Measurements from ENCODE around the gene SH3PXD2A. TPM values are rescaled to one million over a fixed set of nuclear protein-coding genes. Genes with fewer than 3 reads are reported as not detected.

SH3PXD2A gene
- total RNA-seq, 3 donors from 2014 or later = 14.3 to 30.5 (median 14.7) TPM

DNA sequence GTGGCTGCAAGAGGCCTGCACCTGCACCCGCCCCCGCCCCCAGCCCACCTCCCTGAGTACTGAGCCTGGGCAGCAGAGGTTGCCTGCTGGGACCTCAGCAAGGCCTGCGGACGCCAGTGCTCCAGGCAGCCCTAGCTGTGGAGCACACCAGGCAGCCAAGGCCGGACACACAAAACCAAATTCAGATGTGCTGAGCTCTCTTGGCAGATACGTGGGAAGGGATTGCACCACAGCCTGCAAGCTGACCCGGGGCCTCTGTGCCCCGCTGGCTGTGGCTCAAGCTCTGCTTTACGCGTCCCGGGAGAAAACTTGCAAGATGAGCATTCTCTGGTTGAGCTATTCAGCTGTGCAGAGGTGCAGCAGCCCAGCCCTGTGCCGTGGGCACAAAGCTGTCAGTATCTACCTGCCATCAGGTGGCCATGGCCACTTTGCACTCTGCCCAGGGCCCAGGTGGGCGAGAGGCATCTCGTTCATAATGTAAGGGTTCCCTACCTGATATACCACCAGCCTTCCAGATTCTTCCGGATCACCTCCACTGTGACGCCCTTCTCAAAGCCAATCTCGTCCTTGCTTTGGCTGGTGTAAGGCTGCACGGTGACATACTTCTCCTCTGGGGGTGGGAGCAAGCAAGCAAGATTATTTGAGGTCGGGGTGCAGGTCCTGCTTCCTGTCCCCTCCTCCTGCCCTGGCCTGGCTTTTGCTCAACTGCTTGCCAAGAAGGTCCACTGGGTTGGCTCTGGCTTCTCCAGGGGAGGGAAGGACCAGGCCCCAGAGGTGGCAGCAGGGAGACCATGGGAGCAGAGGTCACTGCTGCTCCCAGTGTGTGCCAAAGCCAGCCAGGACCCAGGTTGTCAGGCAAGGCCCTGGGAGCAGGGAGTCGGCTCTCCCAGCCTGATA, 238.4 kb downstream of the SH3PXD2A start:
- intact Hi-C loops (cut with DNase I; ENCODE audit: low total_unique reads) = no loop called here
- peaks cover 0 to 32% of the 10 kb centered on the region in 2 donors for H3K4me1 ChIP-seq
- TF ChIP-seq, protein P1, sequence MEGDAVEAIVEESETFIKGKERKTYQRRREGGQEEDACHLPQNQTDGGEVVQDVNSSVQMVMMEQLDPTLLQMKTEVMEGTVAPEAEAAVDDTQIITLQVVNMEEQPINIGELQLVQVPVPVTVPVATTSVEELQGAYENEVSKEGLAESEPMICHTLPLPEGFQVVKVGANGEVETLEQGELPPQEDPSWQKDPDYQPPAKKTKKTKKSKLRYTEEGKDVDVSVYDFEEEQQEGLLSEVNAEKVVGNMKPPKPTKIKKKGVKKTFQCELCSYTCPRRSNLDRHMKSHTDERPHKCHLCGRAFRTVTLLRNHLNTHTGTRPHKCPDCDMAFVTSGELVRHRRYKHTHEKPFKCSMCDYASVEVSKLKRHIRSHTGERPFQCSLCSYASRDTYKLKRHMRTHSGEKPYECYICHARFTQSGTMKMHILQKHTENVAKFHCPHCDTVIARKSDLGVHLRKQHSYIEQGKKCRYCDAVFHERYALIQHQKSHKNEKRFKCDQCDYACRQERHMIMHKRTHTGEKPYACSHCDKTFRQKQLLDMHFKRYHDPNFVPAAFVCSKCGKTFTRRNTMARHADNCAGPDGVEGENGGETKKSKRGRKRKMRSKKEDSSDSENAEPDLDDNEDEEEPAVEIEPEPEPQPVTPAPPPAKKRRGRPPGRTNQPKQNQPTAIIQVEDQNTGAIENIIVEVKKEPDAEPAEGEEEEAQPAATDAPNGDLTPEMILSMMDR (IDR thresholded peaks at IDR 0.05) = no peak
- TF ChIP-seq POLR2AphosphoS5 (IDR thresholded peaks at IDR 0.05) = peak; percentile 53 to 91 (median 77)

DNA sequence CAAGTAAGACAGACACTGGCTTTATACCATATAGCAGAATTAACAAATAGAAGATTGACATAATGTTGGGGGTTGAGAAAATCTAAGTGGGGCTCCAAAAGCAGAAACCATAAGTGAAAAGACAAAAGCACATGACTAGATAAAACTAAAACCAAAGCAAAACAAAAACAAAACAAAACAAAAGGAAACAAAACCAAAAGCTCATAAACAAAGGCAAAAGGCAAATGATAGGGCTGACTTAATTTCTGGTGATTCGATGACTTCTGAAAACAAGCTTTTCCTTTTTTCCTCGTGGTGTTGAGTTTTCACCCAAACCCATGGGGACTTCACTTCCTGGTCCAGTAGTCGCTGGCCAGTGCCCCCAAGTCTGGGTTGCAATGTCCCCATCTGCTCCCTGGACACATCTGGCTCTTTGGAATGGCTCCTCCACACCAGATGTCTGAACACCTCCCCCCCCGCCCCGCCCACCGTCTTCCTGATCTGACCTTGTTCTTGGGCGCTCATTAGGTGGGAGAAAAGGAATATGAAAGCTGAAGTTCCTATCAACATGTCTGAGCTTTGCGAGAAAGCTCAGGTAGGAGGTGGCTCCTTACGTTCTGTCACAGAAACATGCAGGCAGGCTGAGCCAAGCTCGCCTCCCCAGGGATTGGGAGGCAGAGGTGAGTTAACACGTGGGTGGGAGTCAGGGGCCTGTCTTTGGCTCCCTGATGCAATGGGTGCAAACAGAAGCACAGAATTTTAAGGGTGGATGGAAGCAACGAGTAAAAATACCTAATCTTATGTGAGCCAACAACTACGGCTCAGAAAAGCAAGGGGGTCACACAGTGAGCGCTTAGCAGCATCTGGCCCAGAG, 240.8 kb downstream of the SH3PXD2A start:
- H3K27me3 ChIP-seq = no peaks in the 10 kb centered on the region
- H3K4me1 ChIP-seq = peaks cover 0 to 13% of the 10 kb centered on the region in 2 donors
- intact Hi-C loops (cut with DNase I; ENCODE audit: low total_unique reads) = no loop called here
- H3K36me3 ChIP-seq = no peaks in the 10 kb centered on the region
- peak overlapping the region; percentile 33 to 80 for H3K27ac ChIP-seq
- H3K9me3 ChIP-seq = no peaks in the 10 kb centered on the region
- no peak overlapping the region for H3K4me3 ChIP-seq
- no peak for DNase-seq (ENCODE audit: low spot score in 2 of 2)
- TF ChIP-seq, protein P1 (IDR thresholded peaks at IDR 0.05) = no peak
- TF ChIP-seq POLR2A (IDR thresholded peaks at IDR 0.05) = no peak
- no peak for TF ChIP-seq POLR2AphosphoS5 (IDR thresholded peaks at IDR 0.05)

More for the DNA sequence above, 238.4 kb downstream of the SH3PXD2A start:
- Histone ChIP-seq H3K9me3 (no peaks in the 10 kb centered on the region), H3K36me3 (no peaks in the 10 kb centered on the region), H3K27ac (peak overlapping the region; percentile 25 to 80), H3K27me3 (no peaks in the 10 kb centered on the region), H3K4me3 (no peak overlapping the region)
- DNase-seq (ENCODE audit: low spot score in 2 of 2) = peak in 1 of 2 donors; percentile 53

DNA sequence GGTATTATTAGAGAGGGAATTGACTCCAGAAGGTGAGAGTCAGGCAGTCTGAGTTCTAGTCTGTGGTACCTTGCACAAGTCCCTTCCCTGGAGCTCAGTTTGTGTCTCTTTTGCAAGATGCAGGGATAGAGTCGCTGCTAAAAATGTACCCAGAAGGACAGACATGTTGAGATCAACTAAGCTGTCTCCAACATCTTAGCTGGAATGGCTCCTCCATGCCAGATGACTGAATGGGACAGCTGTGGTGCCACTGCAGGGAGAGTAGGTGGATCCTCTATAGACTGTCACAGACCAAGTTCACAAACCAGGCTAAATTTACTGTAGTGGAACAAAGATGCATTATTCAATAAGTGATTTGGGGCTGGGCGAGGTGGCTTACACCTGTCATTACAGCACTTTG, 241.8 kb downstream of the SH3PXD2A start:
- Histone ChIP-seq H3K27ac (no peak overlapping the region), H3K36me3 (no peaks in the 10 kb centered on the region), H3K4me3 (no peak overlapping the region), H3K4me1 (peaks cover 0 to 8% of the 10 kb centered on the region in 2 donors), H3K27me3 (no peaks in the 10 kb centered on the region), H3K9me3 (no peaks in the 10 kb centered on the region)
- TF ChIP-seq, protein P1 (IDR thresholded peaks at IDR 0.05) = no peak
- no peak for TF ChIP-seq POLR2AphosphoS5 (IDR thresholded peaks at IDR 0.05)
- TF ChIP-seq POLR2A (IDR thresholded peaks at IDR 0.05) = no peak
- DNase-seq (ENCODE audit: low spot score in 2 of 2) = no peak
- intact Hi-C loops (cut with DNase I; ENCODE audit: low total_unique reads) = no loop called here

DNA sequence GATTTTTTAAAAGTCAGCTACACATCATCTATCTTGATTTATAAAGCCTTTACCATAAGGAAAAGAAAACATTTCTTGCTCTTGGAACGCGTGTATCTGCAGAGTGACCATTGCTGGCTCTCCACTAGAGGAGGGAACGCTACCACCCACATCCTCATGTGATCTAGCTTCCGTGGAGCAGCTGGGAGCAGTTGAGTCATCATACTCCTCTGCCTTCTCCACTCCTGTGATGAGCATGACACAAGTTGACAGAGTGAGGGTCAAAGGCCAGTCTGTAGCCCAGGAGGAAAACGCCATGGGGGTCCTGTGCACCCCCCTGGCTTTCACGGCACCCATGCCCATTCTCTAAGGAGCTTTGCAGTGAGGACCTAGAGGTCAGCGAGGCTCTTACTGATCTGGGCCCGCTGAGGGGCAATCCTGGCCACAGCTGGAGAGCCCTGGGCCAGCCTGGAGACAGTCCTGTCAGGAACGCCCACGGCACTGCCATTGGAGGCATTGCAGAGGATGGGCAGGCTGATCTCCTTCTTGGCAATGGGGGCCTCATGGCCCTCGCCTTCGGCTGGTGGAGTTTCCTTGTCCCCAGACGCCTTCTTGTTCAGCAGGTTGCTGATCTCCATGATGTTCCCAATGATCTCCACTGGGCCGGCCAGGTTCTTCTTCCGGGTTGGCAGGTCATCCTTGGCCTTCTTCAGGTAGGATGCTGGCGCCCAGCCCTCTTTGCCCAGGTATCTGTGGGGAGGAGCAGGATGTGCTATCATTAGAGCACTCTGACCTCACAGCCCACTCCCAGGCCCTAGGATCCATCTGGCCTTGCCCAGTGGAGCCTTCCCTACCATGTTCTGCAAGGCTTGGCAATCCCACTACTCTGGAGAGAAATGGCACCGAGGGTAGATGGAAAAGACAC, 242.7 kb downstream of the SH3PXD2A start:
- Histone ChIP-seq H3K36me3 (no peaks in the 10 kb centered on the region), H3K9me3 (no peaks in the 10 kb centered on the region), H3K27ac (peak overlapping the region; percentile 13 to 72), H3K4me1 (peaks cover 0 to 6% of the 10 kb centered on the region in 2 donors), H3K27me3 (no peaks in the 10 kb centered on the region), H3K4me3 (no peak overlapping the region)
- TF ChIP-seq, protein P1 (IDR thresholded peaks at IDR 0.05) = no peak
- peak in 1 of 3 donors; percentile 18 for TF ChIP-seq POLR2AphosphoS5 (IDR thresholded peaks at IDR 0.05)
- no peak for DNase-seq (ENCODE audit: low spot score in 2 of 2)
- intact Hi-C loops (cut with DNase I; ENCODE audit: low total_unique reads) = no loop called here
